GM12875 (cell line): ENCODE measurements around the gene GINS2.

ENCODE experiments used
- H3K4me3 ChIP-seq: one replicate; pipeline ENCODE4 v1.5.1; 2011; ENCODE audit warnings: low read depth, low read length, control low read depth
- TF ChIP-seq, protein P1 (sequence below): IDR thresholded peaks from 2 replicates; pipeline ENCODE4 v1.5.1; 2011; ENCODE audit warnings: low read depth, mild to moderate bottlenecking, control low read depth, inconsistent platforms, low read length, moderate library complexity, borderline replicate concordance; ENCODE audit not compliant: insufficient read depth

GINS2 gene

DNA sequence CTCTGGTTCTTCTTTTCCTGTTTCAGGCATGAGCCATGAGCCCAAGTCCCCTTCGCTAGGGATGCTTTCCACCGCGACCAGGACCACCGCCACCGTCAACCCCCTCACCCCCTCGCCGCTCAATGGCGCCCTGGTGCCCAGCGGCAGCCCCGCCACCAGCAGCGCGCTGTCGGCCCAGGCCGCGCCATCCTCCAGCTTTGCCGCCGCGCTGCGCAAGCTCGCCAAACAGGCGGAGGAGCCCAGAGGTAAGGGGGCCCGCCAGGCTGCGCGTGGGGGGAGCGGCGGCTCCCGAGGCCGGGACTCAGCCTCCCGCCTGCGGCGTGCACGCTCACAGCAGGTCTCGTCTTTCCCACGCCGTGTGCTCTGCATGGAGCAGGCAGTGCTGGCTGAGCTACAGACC is 54.9 kb downstream of the GINS2 start:
- TF ChIP-seq, protein P1, sequence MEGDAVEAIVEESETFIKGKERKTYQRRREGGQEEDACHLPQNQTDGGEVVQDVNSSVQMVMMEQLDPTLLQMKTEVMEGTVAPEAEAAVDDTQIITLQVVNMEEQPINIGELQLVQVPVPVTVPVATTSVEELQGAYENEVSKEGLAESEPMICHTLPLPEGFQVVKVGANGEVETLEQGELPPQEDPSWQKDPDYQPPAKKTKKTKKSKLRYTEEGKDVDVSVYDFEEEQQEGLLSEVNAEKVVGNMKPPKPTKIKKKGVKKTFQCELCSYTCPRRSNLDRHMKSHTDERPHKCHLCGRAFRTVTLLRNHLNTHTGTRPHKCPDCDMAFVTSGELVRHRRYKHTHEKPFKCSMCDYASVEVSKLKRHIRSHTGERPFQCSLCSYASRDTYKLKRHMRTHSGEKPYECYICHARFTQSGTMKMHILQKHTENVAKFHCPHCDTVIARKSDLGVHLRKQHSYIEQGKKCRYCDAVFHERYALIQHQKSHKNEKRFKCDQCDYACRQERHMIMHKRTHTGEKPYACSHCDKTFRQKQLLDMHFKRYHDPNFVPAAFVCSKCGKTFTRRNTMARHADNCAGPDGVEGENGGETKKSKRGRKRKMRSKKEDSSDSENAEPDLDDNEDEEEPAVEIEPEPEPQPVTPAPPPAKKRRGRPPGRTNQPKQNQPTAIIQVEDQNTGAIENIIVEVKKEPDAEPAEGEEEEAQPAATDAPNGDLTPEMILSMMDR = no peak
- H3K4me3 ChIP-seq = no peak overlapping the region

DNA sequence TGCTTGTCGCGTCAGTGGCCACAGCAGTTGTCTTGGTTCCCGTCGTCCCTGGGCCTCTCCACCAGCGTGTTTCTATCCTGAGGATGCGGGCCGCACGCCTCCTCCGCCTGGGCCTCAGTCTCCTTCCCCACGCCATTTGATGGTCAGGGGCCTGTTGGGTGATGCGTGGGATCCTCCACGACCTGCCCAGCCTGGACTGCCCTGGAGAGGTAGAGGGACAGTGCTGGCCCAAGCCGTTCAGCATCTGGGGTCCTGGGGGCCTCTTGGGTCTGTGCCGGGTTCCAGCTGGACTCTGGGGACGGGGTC is 55.4 kb downstream of the GINS2 start:
- H3K4me3 ChIP-seq = no peak overlapping the region
- TF ChIP-seq, protein P1 = no peak

DNA sequence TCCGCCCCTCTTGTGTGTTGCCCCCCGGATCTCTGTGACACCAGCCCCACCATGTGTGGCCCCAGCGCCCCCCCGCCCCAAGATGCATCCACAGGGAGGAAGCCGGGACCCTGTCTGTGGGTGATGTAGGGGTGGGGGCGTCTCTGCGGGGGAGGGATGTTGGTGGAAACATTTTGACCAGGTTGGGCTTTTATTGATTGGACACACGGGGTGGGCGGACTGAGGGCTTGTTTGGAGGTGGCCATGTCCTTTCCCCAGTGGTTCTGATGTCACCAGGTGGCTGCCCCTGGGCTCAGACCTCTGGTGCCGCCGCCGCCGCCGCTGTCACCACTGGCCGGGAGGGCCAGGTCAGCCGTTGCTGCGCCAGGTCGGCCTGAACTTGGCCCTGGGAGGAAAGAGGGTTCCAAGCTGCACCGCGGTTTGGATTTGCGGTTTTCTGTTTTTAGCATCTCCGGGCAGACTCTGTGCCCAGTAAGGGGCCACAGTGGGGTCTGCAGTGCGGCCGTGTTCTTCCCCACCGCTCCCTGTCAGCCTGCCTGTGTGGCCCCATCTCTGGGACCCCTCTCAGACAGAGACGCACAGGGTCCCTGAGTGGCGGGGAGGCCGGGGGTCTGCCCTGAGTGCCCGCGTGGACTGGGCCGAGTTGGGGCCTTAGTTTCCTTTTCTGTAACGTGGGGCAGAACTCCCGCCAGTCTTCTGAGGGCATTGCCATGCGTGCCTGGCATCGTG is 55.9 kb downstream of the GINS2 start:
- TF ChIP-seq, protein P1 = no peak
- no peak overlapping the region for H3K4me3 ChIP-seq

DNA sequence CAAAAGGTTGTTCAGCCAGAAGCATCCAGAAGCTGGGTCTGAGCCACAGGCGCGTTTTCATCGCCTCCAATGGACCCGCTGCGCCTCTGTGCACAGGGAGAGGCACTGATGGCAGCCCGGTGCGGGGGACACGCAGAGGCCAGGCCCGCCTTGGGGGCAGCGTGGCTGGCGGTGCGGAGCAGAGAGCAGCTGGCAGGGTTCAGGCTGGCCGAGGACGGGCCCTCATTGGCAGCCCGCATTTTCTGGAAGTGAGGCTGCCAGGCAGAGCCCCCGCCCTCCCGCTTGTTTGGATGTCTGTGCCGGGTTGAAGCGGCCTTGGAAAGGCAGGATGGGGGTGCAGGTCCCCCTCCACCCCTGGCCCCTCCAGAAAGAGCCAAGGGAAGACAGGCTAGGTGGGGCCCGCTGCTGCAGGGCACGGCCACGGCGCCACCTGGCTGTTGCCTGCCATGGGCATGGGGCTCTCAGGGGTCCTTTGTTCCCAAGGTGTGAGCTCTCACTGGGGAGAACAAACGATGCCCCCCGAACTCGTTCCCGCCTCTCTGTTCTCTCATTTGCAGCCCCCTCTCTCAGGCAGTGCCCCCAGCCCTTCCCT is 56.9 kb downstream of the GINS2 start:
- TF ChIP-seq, protein P1 = no peak
- H3K4me3 ChIP-seq = no peak overlapping the region

DNA sequence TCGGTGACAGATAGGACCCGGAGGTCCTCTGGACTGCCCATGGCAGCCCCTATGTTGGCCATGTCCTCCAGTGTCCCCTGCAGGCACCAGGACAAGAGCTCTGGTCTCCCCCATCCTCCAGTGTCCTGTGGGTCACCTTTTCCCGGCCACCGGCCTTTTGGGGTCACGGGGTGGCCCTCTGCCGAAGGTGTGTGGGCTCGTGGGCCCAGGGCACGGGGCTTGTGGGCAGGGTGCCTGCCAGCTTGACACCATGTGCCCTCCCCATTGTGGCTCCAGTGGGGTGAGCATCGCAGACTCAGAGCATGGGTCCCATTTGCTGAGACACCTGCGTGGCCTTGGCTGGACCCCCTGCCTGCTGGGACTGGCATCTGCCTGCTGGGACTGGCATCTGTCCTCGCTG is 57.5 kb downstream of the GINS2 start:
- no peak overlapping the region for H3K4me3 ChIP-seq
- TF ChIP-seq, protein P1 = no peak

DNA sequence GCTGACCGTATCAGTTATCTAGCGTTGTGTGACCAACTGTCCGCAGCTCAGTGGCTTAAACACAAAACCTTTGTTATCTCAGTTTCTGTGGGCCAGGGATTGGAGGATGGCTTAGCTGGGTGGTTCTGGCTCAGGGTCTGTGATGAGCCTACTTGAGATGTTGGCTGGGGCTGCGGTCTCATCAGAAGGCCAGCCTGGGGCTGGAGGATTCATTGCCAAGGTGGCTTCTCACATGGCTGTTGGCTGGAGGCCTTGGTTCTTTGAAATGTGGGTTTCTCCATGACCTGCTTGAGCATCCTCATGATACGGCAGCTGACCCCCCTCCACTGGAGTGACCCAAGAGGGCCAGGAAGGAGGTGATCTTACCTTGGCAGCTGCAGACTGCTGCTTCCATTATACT is 58.9 kb downstream of the GINS2 start:
- TF ChIP-seq, protein P1 = no peak
- H3K4me3 ChIP-seq = no peak overlapping the region

DNA sequence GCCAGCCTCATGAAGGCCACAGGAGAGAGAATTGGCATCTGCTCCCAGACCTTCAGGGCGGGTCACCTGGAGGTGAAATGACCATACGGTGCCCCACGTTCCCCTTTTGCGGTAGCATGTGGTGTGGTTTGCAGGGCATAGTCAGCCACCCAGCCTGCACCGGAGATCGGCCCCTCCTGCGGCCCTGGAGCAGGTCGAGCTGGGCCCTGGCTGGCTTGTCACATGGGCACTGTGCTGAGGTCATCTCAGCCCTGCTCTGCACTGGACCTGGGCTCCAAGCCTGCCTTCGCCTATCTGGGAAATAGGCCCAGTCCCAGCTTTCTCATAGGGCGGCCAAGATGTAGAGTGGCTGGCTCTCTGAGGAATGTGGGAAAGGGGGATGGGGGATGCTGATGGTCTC is 59.4 kb downstream of the GINS2 start:
- TF ChIP-seq, protein P1 = no peak
- H3K4me3 ChIP-seq = no peak overlapping the region
